ENCODE measurements around the gene PRSS38.
A peak's percentile ranks its signal among the peaks of the same experiment; 100 is the strongest.

The PRSS38 gene

GRCh38 chr1:227779685-227780084 lies 35.8 kb upstream of the PRSS38 start:
- DNase-seq, result no peak

DNA sequence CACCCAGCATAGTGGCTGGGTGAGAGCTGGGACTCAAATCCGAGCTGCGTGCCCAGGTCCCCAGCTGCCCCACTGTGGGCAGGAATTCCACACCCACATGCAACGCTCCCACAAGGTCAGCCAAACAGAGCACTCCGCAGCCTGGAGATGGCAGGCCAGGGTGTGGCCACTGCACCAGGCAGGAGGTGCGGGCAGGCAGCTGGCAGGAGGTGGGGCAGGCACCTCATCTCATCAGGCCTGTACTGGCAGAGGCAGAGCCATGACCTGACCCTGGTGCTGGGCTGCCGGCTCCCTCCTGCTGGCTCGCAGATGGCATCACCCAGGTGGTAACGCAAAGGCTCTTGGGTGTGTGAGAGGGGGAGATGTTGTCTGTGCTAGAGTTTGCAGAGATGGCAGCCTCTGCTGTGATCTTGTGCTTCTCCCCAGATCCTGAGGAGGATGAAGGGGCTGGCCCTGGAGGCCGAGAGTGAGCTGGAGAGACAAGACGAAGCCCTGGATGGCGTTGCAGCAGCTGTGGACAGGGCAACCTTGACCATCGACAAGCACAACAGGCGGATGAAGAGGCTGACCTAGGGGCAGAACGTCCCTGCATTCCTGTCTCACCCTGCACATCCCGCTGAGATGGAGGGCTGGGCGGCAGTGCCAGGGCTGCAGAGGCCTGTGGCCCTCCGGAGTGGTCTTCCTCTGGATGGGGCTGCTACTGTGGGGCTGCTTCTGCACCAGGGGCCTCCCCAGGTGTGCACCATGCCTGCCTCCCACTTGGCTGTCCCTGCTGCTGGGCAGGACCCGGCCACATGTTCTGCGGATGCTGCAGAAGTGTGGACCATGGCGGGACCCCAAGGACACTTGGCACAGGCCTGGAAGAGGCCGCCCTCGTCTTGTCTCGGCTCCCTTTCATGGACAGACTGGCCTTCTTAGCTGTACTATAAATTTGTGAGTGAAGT lies 35.1 kb upstream of the PRSS38 start:
- DNase-seq, result no peak

- DNase-seq, result no peak
Measured at GRCh38 chr1:227781314-227781930, 34.1 kb upstream of the PRSS38 start.

DNA sequence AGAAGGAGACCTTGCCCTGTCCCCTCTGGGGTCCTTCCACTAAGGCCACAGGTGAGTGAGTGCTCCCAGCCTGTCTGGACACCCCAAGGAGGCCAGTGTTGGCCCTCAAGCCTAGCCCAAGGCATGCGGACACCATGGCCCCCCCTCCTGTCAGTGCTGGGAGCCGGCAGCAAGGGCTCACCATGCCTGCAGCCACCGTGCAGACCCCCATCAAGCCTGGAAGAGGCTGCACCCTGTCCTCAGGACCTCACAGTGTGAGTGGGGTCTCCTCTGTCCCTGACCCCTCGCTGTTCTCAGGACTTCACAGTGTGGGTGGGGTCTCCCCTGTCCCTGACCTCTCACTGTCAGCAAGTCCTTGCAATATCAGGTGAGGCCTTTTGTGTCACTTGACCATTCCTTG lies 33.2 kb upstream of the PRSS38 start:
- no peak for DNase-seq

DNA sequence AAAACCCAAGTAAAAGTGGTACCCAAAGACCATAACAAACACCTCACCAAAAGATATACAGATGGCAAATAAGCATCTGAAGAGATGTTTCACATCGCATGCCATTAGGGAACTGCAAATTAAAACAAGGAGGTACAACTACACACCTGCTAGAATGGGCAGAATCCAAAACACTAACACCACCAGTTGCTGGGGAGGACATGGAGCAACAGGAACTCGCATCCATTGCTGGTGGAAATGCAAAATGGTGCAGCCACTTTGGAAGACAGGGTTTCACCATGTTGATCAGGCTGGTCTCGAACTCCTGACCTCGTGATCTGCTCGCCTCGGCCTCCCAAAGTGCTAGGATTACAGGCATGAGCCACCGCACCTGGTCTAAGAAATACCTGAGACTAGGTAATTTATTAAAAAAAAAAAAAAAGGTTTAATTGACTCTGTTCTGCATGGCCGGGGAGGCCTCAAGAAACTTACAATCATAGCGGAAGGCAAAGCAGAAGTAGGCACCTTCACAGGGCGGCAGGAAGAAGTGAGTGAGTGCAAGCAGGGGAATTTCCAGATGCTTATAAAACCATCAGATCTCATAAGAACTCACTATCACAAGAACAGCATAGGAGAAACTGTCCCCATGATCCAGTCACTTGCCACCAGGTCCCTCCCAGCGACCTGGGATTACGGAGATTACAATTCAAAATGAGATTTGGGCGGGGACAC lies 30.2 kb upstream of the PRSS38 start:
- no peak for DNase-seq

DNA sequence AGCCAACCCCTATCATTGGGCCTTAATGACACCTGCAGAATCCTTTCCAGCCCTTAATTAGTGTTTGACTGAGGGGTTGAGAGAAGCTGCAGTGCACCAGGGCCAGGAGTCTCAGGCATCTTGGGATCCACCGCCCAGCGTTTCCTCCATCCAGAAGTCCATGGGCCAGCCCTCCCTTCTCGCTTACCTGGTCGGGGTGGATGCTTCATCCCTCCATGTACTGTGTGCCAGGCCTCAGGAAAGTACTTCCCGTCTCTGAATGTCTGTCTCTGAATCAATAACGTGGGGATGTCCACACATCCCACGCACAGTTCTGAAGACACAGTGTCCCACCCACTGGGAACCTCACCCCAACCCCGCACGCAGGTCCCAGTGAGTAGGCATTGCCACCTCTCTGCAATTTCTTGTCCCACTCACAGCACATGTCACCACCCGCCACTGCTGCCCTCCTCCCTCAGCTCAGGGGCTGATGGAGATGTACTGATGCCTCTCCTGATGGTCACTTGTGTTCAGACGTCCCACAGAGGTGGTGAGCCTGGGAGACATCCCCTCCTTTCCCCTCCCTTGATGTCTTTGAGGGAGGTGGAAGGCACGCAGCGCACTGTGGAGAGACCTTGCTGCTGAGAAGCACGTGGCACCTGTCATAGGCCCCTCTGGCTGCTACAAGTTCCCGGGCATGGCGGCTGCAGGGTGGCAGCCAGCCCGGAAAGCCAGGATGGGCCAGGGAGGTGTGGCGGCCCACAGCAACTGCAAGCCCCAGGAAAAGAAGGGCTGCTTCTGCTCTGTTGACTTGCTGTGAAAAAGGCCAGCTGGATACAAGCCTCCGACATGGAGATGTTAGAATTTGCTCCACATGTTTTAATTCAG lies 29.4 kb upstream of the PRSS38 start:
- DNase-seq, result no peak

DNA sequence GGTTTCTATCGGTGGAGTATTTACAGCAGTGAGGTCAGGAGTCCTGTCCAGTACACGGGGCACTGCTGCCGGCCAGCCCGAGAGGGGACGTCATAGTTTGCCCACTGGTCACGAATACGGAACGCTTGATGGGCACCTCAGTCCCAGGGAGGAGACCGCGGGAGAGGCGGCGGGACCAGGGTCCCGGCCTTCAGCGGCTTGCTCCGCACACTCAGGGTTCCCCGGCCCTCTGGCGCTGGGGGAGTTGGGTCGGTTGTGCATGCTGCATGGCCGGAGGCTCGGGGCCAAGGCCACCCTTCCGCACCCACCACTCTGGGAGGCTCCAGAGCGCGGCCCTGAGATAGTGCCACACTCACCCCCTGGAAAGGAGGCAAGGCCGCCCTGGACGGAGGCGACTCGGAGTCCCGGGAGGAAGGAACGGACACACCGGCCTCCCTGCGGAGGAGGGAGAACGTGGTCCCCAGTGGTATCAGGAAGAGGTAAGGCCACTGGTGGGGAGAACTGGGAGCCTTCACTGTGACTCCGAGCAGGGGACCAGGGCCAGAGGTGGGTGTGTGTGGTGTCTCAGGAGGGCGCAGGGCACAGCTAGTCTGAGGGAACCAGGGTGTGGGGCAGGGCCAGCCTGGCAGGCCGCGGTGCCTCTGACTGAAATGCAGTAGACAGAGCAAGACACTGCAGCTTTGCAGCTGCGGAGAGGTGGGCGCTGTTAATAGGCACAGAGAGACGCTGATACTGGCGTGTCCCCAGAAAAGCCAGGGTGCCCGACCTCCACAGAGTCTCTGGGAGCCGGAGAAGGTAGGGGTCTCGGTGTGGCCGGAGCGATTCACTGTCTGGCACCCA lies 28.6 kb upstream of the PRSS38 start:
- no peak for DNase-seq

GRCh38 chr1:227787513-227788270 lies 27.8 kb upstream of the PRSS38 start:
- peak; percentile 44 for DNase-seq

DNA sequence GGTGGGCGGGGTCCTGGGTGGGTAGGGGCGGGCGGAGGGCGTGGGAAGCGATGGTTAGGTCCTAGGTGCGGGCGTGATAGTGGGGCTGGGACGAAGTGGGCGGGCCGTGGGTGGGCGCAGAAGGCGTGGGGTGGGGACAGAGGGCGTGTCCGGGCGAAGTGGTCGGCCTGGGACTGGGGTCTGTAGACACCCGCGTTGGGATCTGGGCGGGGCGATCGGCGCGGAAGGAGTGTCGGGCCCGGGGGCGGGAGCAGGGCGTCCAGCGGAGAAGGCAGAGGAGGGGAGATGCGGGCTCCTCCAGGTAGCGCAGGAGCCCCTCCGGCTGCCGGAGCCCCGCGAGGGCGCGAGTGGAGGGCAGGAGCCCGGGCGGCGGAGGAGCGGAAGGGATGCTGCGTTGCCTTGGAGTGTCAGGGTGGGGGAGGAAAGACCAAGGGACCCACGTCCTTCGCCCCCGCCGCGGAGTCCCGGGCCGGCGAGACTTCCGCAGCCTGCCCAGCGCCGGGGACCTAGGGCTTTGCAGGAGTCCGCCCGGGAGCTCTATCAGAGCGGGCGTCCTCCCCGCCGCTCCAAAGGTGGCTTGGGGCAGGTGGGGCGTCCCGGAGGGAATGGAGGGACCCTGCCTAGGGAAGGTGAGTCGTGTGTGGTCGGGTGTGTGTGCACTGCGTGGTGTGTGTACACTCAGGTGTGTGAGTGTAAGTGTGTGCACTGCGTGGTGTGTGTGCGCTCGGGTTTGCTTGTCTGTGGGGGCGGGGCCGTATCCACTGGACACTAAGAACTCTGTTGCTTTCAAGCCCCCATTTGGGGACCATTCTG lies 27.0 kb upstream of the PRSS38 start:
- DNase-seq, result no peak

DNA sequence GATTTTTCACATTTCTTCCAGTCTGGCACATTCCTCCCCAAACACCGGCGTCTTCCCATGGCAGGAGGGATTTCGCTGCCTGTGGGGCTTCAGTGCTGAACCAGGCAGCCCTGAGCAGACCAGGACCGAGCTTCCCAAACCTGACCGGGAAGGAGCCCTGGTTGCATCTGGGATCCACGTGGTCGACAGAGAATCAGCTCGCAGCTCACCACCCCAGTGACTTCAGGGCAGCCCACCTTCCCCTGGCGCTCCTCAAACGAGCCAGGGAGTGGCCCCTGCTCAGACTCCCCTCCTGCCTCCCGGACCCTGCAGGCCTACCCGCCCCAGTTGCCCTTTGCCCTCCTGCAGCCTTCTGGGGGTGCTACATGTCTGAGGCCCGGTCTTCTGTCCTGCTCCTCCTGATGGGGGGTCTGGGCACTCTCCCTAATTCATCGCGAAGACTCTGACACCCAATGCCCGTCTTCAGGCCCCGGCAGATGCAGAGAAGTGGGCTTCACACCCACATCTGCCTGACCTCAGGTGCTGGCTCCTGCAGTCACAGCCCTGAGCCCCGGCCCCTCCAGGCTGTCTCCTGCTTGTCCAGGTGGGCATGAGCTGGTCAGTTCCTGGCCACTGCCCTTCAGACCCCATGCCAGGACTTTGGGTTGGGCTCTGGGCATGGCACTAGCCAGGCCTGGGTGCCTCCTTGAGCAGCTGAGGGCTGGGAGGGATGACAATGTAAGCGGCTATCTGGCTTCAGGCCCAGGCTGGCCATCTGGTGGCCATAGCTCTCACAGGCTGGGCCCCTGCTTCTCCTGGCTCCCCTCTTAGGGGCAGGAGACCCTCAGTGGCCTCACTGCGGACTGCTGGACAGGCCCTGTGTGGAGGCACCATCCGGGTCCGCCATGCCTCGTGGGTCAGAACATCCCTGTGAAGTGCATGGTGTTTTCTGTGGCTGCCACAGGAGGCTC lies 26.1 kb upstream of the PRSS38 start:
- DNase-seq, result no peak

DNA sequence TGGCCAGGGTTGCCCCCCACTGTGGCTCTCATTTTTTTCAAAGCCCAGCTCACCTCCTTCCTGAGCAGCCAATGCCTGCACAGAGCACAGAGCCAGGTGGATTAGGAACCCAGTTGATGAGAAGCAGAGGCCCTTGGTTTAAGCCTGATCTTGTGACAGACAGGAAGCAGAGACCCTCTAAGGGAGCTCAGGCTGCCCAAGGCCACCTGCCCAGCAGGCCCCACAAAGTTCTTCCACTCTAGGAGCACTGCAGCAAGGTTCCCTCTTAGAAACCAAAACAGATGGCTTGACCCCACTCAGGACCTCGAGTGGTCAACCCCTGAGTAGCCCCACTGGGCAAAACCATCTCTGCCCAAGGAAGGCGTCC lies 25.5 kb upstream of the PRSS38 start:
- DNase-seq, result no peak

GRCh38 chr1:227790868-227791267 lies 24.6 kb upstream of the PRSS38 start:
- DNase-seq, result no peak

- no peak for DNase-seq
Measured at GRCh38 chr1:227791425-227792143, 23.9 kb upstream of the PRSS38 start.

DNA sequence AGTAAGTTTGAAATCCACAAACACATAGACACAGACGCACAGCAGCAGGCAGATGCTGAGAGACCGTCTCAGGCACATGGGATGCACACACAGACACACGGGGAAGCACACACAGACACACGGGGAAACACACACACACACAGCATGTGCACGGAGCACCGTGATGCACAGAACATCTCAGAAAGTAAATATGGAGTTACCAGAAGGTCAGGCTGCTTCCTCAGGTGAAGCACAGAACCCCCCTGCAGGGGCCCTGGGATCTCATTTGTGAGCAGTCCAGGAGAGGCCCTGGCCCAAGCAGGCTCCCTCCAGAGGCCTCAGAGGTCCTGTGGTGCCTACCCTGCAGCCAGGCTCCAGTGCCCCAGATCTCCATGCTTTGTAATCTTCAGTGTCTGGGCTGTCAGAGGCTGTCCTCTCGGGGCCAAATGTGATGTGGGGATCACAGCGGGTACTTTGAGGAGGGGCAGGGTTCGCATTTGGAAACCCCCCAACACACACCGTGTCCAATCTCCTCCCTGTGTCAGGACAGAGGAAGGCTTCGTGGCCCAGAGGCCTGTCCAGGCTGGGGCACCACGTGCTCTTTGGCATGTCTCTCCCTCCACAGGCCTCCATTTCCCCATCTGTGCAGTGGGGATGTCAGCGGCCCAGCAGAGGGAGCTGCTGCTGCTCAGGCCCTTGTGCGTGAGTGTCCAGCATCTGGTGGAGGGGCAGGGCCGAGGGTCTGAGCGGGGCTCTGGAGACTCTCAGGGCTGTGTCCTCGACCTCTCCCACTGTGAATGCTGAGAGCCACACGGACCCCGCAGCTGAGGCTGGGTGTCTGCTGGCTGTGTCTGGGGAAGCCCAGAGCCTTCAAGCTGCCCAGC lies 23.0 kb upstream of the PRSS38 start:
- no peak for DNase-seq

GRCh38 chr1:227793079-227793947 lies 22.2 kb upstream of the PRSS38 start:
- DNase-seq, result no peak

Data from NCI-H1436 treated with DMSO at 0.1 percent for 48 hours (cell line).